Kidney glomerular epithelial cell (primary cell): ENCODE data around the gene ORM2.

Source experiments
- DNase-seq: peaks from one replicate; lab custom pipeline; 2025; lab: John Stamatoyannopoulos, UW

ORM2 gene

GRCh38 chr9:114371343-114371944, 41.8 kb downstream of the ORM2 start:
- DNase-seq: no peak

- DNase-seq: peak; percentile 91
Measured at GRCh38 chr9:114371973-114372917, 42.6 kb downstream of the ORM2 start.

- DNase-seq: peak; percentile 68
Measured at GRCh38 chr9:114372921-114373448, 43.3 kb downstream of the ORM2 start.

GRCh38 chr9:114373960-114374730, 44.5 kb downstream of the ORM2 start:
- DNase-seq: no peak

DNA sequence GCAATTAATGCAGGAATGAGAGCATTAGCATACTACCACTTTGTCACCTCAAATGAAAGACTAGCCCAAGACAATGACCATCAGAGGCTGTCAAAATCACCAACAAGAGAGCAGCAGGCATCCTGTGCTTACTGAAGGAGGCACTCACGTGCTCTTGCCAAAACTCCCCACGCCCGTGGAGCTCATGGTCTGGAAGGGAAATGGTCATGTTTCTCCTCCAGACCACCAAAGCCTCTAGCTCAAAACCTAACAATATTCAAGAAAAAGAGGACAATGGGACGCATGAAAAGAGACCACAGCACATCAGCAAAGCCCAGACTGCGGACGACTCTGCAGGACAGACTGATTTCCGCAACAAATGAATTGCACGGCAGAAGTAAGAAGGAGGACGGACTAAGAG, 45.3 kb downstream of the ORM2 start:
- DNase-seq: no peak

- no peak for DNase-seq
Measured at GRCh38 chr9:114375386-114376175, 45.9 kb downstream of the ORM2 start.

- DNase-seq: no peak
Measured at GRCh38 chr9:114376586-114377445, 47.1 kb downstream of the ORM2 start.

DNA sequence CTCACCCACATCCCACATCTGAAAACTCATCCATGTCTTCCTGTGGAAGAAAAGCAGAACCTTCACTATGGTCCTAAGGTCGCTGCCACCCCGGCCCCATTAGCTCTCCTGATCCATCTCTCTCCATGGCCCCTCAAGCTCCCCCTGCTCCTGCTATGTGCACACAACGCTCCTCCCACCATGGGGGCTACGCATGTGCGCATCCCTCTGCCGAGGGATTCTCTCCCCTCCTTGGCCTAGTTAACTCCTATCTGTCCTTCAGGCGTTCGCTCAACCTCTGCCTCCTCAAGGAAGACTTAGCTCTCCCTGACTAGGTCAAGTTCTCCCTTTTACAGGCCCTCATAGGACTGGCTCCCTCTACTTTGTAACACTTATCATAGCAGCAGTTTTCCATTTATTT, 48.3 kb downstream of the ORM2 start:
- no peak for DNase-seq

- no peak for DNase-seq
Measured at GRCh38 chr9:114378883-114379282, 49.2 kb downstream of the ORM2 start.
